ENCODE data around the gene CEP152. TPM values are rescaled to one million over a fixed set of nuclear protein-coding genes. Genes with fewer than 3 reads are reported as not detected.

CEP152 gene
- total RNA-seq, 8 experiments from 2014 or later: 1.4 to 30.2 (median 3.5) TPM

Other genes starting within 250 kb of the CEP152 start
- gene FBN1, start 165.4 kb downstream of the CEP152 start, total RNA-seq: 100 to 1,000 TPM in 3 of 8 experiments, 10 to 100 TPM in 1, 1 to 10 TPM in 4; 3.4 to 777 (median 10.1) TPM
- 100 to 1,000 TPM; 132 to 302 (median 181) TPM for gene EID1, start 67.1 kb upstream of the CEP152 start, total RNA-seq
- 10 to 100 TPM in 1 of 8 experiments, 1 to 10 TPM in 5, under 1 TPM in 1, not detected in 1; 0.70 to 11.3 (median 3.9) TPM for gene SHC4, start 152.8 kb upstream of the CEP152 start, total RNA-seq
- 10 to 100 TPM; 27.1 to 58.8 (median 35.3) TPM for gene SECISBP2L, start 235.4 kb upstream of the CEP152 start, total RNA-seq

Data from motor neuron (in vitro differentiated cells).